ENCODE measurements around the gene CTPS2. TPM values are rescaled to one million over a fixed set of nuclear protein-coding genes. Genes with fewer than 3 reads are reported as not detected.
A peak's percentile ranks its signal among the peaks of the same experiment; 100 is the strongest.
"Not testable (repeated sequence)": the region's sequence is repeated elsewhere in the genome, so short reads cannot be mapped to it uniquely, and the experiment has no call there.

Gene CTPS2, protein sequence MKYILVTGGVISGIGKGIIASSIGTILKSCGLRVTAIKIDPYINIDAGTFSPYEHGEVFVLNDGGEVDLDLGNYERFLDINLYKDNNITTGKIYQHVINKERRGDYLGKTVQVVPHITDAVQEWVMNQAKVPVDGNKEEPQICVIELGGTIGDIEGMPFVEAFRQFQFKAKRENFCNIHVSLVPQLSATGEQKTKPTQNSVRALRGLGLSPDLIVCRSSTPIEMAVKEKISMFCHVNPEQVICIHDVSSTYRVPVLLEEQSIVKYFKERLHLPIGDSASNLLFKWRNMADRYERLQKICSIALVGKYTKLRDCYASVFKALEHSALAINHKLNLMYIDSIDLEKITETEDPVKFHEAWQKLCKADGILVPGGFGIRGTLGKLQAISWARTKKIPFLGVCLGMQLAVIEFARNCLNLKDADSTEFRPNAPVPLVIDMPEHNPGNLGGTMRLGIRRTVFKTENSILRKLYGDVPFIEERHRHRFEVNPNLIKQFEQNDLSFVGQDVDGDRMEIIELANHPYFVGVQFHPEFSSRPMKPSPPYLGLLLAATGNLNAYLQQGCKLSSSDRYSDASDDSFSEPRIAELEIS
- total RNA-seq: 75.1 to 78.1 TPM (median 75.3 TPM) in 3 replicates

- TF ChIP-seq, protein P1, sequence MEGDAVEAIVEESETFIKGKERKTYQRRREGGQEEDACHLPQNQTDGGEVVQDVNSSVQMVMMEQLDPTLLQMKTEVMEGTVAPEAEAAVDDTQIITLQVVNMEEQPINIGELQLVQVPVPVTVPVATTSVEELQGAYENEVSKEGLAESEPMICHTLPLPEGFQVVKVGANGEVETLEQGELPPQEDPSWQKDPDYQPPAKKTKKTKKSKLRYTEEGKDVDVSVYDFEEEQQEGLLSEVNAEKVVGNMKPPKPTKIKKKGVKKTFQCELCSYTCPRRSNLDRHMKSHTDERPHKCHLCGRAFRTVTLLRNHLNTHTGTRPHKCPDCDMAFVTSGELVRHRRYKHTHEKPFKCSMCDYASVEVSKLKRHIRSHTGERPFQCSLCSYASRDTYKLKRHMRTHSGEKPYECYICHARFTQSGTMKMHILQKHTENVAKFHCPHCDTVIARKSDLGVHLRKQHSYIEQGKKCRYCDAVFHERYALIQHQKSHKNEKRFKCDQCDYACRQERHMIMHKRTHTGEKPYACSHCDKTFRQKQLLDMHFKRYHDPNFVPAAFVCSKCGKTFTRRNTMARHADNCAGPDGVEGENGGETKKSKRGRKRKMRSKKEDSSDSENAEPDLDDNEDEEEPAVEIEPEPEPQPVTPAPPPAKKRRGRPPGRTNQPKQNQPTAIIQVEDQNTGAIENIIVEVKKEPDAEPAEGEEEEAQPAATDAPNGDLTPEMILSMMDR (IDR thresholded peaks at IDR 0.05; ENCODE audit: unreplicated experiment): no peak
- Mint-ChIP-seq H3K27me3 (ENCODE audit: low read depth) (no peaks in the 10 kb centered on the region), H3K36me3 (peaks cover 9% of the 10 kb centered on the region), H3K27ac (peak within 1 kb of the TSS; percentile 98), H3K4me1 (peaks cover 22% of the 10 kb centered on the region), H3K4me3 (peak within 1 kb of the TSS; percentile 93), H3K9me3 (no peaks in the 10 kb centered on the region)
- DNase-seq (ENCODE audit: low spot score in 2 of 2, unreplicated experiment in 2 of 2): peak; percentile 39 to 76
Observed at GRCh38 chrX:16712548-16713155, at the start of gene CTPS2. TSS of gene CTPS2 (minus strand) at chrX:16712669. CDS start at chrX:16702902, 9,767 bp downstream.

DNA sequence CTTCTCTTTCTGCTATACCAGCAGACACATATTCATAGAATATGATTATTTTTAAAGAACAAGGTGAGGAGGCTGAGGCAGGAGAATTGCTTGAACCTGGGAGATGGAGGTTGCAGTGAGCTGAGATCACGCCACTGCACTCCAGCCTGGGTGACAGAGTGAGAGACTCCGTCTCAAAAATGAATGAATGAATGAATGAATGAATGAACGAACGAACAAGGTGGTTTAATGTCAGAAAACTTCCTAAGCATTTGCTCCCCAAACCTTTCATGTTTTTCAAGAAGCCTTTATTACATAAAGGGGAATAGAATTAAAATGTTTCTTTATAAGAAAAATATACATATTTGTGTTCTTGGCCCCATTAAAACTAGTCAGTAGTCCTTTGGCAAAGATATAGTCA, 49.0 kb upstream of the CTPS2 start:
- H3K9me3 Mint-ChIP-seq; H3K4me3 Mint-ChIP-seq; DNase-seq (ENCODE audit: low spot score in 2 of 2, unreplicated experiment in 2 of 2); H3K4me1 Mint-ChIP-seq; H3K27ac Mint-ChIP-seq; H3K27me3 Mint-ChIP-seq (ENCODE audit: low read depth): not testable (repeated sequence)
- H3K36me3 Mint-ChIP-seq: peaks cover 22% of the 10 kb centered on the region

DNA sequence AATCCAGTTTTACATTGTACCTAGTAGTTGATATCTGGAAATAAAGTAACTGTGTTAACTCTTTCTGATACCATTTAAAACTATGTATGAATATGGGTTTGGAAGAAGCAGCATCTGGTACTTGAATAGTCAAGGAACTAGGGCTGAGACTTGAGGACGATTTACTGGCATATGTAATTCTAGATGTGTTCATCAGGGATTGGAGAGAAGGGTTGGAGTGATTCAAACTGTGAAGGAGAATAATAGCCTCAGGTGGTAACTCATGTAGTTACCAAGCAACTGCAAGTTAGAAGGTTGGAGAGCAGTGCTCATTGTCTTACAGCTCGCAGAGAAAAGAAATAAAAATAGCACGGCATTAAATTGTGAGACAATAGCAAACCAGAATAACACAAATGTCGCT, 44.3 kb upstream of the CTPS2 start:
- DNase-seq (ENCODE audit: low spot score in 2 of 2, unreplicated experiment in 2 of 2): no peak
- TF ChIP-seq, protein P1 (IDR thresholded peaks at IDR 0.05; ENCODE audit: unreplicated experiment): no peak
- Mint-ChIP-seq H3K27me3 (ENCODE audit: low read depth) (no peaks in the 10 kb centered on the region), H3K4me1 (peaks cover 7% of the 10 kb centered on the region), H3K36me3 (peaks cover 43% of the 10 kb centered on the region), H3K4me3 (no peak overlapping the region), H3K9me3 (no peaks in the 10 kb centered on the region), H3K27ac (no peak overlapping the region)

- H3K27me3 Mint-ChIP-seq (ENCODE audit: low read depth): no peaks in the 10 kb centered on the region
- TF ChIP-seq, protein P1 (IDR thresholded peaks at IDR 0.05; ENCODE audit: unreplicated experiment): no peak
- no peak overlapping the region for H3K4me3 Mint-ChIP-seq
- H3K4me1 Mint-ChIP-seq: peaks cover 7% of the 10 kb centered on the region
- DNase-seq (ENCODE audit: low spot score in 2 of 2, unreplicated experiment in 2 of 2): no peak
- H3K27ac Mint-ChIP-seq: no peak overlapping the region
- H3K36me3 Mint-ChIP-seq: peaks cover 42% of the 10 kb centered on the region
- H3K9me3 Mint-ChIP-seq: no peaks in the 10 kb centered on the region
Observed at GRCh38 chrX:16754019-16754418, 41.5 kb upstream of the CTPS2 start.

DNA sequence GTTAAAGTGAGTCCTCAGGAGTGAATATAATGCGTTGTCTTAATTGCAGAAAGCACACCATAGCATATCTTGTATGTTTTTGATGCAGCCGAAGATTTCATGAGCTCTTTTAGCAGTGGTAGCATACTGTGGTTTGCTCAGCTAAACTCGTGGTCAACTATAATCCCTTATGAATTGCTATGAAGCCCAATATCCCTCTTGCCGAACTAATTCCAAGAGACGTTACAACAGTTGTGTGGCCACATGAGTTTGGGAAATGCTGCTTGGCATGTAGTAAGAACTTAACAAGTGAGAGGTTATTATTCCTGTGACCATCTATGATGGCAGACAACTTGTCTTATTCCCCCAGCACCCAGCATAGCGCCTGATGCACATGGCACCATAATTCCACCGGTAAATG, 37.7 kb upstream of the CTPS2 start:
- Mint-ChIP-seq H3K4me3 (no peak overlapping the region), H3K36me3 (peaks cover 36% of the 10 kb centered on the region), H3K4me1 (peaks cover 4% of the 10 kb centered on the region), H3K27ac (no peak overlapping the region), H3K27me3 (ENCODE audit: low read depth) (no peaks in the 10 kb centered on the region), H3K9me3 (no peaks in the 10 kb centered on the region)
- TF ChIP-seq, protein P1 (IDR thresholded peaks at IDR 0.05; ENCODE audit: unreplicated experiment): no peak
- no peak for DNase-seq (ENCODE audit: low spot score in 2 of 2, unreplicated experiment in 2 of 2)

DNA sequence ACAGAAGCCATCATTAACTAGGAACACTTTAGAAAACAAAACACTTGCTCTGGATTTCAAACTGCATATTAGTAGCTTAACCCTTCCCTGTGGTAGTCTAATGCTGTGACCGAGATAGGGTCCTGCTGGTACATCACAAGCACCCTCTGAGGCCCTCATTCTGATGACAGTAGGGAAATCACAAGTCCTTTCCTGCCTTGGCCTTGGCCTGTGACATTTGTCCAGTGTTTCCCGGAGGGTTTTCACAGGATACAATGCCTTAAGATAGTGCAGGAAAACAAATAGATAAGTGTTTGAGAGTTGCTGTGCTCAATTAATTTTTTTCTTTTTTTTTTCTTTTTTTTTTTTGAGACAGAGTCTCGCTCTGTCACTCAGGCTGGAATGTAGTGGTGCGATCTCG, 36.0 kb upstream of the CTPS2 start:
- H3K4me3 Mint-ChIP-seq: no peak overlapping the region
- TF ChIP-seq, protein P1 (IDR thresholded peaks at IDR 0.05; ENCODE audit: unreplicated experiment): no peak
- no peak overlapping the region for H3K27ac Mint-ChIP-seq
- no peaks in the 10 kb centered on the region for H3K4me1 Mint-ChIP-seq
- no peaks in the 10 kb centered on the region for H3K9me3 Mint-ChIP-seq
- no peaks in the 10 kb centered on the region for H3K27me3 Mint-ChIP-seq (ENCODE audit: low read depth)
- no peak for DNase-seq (ENCODE audit: low spot score in 2 of 2, unreplicated experiment in 2 of 2)
- H3K36me3 Mint-ChIP-seq: peaks cover 40% of the 10 kb centered on the region
